Measurements from ENCODE around the gene C6orf141. TPM values are rescaled to one million over a fixed set of nuclear protein-coding genes. Genes with fewer than 3 reads are reported as not detected.

The C6orf141 gene
- total RNA-seq, 2 donors from 2014 or later = 11.4 to 20.8 TPM

- Histone ChIP-seq H3K36me3 (replicated peaks in 1 of 2; ENCODE audit: insufficient read depth in 1 of 2, low read depth in 2 of 2) (no peaks in the 10 kb centered on the region), H3K27me3 (no peaks in the 10 kb centered on the region), H3K27ac (no peak overlapping the region), H3K9me3 (no peaks in the 10 kb centered on the region), H3K4me3 (no peak overlapping the region), H3K4me1 (no peaks in the 10 kb centered on the region)
- DNase-seq (no peak), ATAC-seq (no peak)
- intact Hi-C loops (cut with DNase I) = no loop called here
- WGBS, 2 donors = 81 to 82% methylated on average over 5 of the region's 5 CpGs
- TF ChIP-seq POLR2A (IDR thresholded peaks at IDR 0.05) = no peak
- no peak for TF ChIP-seq CTCF (IDR thresholded peaks at IDR 0.05)
Observed at GRCh38 chr6:49563006-49563886, 12.8 kb downstream of the C6orf141 start.

GRCh38 chr6:49564552-49564951, 14.1 kb downstream of the C6orf141 start:
- no peak for DNase-seq
- Histone ChIP-seq H3K27ac (no peak overlapping the region), H3K27me3 (no peaks in the 10 kb centered on the region), H3K4me1 (no peaks in the 10 kb centered on the region), H3K36me3 (replicated peaks in 1 of 2; ENCODE audit: insufficient read depth in 1 of 2, low read depth in 2 of 2) (no peaks in the 10 kb centered on the region), H3K9me3 (no peaks in the 10 kb centered on the region), H3K4me3 (no peak overlapping the region)
- 59 to 63% methylated on average over 1 of the region's 1 CpG for WGBS, 2 donors
- intact Hi-C loops (cut with DNase I) = no loop called here
- no peak for ATAC-seq
- no peak for TF ChIP-seq POLR2A (IDR thresholded peaks at IDR 0.05)
- no peak for TF ChIP-seq CTCF (IDR thresholded peaks at IDR 0.05)

- no peaks in the 10 kb centered on the region for H3K27me3 ChIP-seq
- H3K4me3 ChIP-seq = no peak overlapping the region
- DNase-seq (no peak), ATAC-seq (no peak)
- H3K27ac ChIP-seq = no peak overlapping the region
- peaks cover under 1% of the 10 kb centered on the region for H3K4me1 ChIP-seq
- H3K36me3 ChIP-seq (replicated peaks in 1 of 2; ENCODE audit: insufficient read depth in 1 of 2, low read depth in 2 of 2) = no peaks in the 10 kb centered on the region
- H3K9me3 ChIP-seq = no peaks in the 10 kb centered on the region
- no peak for TF ChIP-seq POLR2A (IDR thresholded peaks at IDR 0.05)
- no peak for TF ChIP-seq CTCF (IDR thresholded peaks at IDR 0.05)
- intact Hi-C loops (cut with DNase I) = no loop called here
- 39 to 59% methylated on average over 2 of the region's 2 CpGs for WGBS, 2 donors
Observed at GRCh38 chr6:49565261-49565660, 14.8 kb downstream of the C6orf141 start.

GRCh38 chr6:49565855-49566254, 15.4 kb downstream of the C6orf141 start:
- Histone ChIP-seq H3K4me1 (peaks cover 6% of the 10 kb centered on the region), H3K9me3 (no peaks in the 10 kb centered on the region), H3K27me3 (no peaks in the 10 kb centered on the region), H3K27ac (no peak overlapping the region), H3K4me3 (no peak overlapping the region), H3K36me3 (replicated peaks in 1 of 2; ENCODE audit: insufficient read depth in 1 of 2, low read depth in 2 of 2) (no peaks in the 10 kb centered on the region)
- TF ChIP-seq POLR2A (IDR thresholded peaks at IDR 0.05) (no peak), CTCF (IDR thresholded peaks at IDR 0.05) (no peak)
- intact Hi-C loops (cut with DNase I) = no loop called here
- WGBS, 2 donors = 68% methylated on average over 10 of the region's 10 CpGs
- DNase-seq (no peak), ATAC-seq (no peak)
